Effector memory CD4-positive, alpha-beta T cell (primary cell): ENCODE data around the gene DIP2C.

Source experiments
- DNase-seq, 3 donors: peaks; one replicate each; pipeline ENCODE4 v3.0.0-alpha.2; 2020
- H3K27ac ChIP-seq: 2 replicates; pipeline ENCODE4 v1.7.0; 2013; ENCODE audit warnings: mild to moderate bottlenecking, low read length, moderate library complexity; ENCODE audit not compliant: insufficient read depth, poor library complexity, severe bottlenecking
- H3K27me3 ChIP-seq: replicated peaks from 2 replicates; pipeline ENCODE4 v1.7.0; 2013; ENCODE audit warnings: mild to moderate bottlenecking, low read length; ENCODE audit not compliant: insufficient read depth, control insufficient read depth, poor library complexity, severe bottlenecking
- H3K36me3 ChIP-seq: 2 replicates; pipeline ENCODE4 v1.7.0; 2013; ENCODE audit warnings: mild to moderate bottlenecking, low read length, moderate library complexity; ENCODE audit not compliant: control insufficient read depth, insufficient read depth
- H3K4me1 ChIP-seq: 2 replicates; pipeline ENCODE4 v1.7.0; 2013; ENCODE audit warnings: low read length, mild to moderate bottlenecking; ENCODE audit not compliant: control insufficient read depth, insufficient read depth, poor library complexity, severe bottlenecking
- H3K4me3 ChIP-seq: 2 replicates; pipeline ENCODE4 v1.7.0; 2013; ENCODE audit warnings: low read length, low read depth, mild to moderate bottlenecking; ENCODE audit not compliant: insufficient read depth, poor library complexity, severe bottlenecking
- H3K9me3 ChIP-seq: 2 replicates; pipeline ENCODE4 v1.7.0; 2013; ENCODE audit warnings: mild to moderate bottlenecking, low read length, moderate library complexity; ENCODE audit not compliant: control insufficient read depth

The DIP2C gene

DNA sequence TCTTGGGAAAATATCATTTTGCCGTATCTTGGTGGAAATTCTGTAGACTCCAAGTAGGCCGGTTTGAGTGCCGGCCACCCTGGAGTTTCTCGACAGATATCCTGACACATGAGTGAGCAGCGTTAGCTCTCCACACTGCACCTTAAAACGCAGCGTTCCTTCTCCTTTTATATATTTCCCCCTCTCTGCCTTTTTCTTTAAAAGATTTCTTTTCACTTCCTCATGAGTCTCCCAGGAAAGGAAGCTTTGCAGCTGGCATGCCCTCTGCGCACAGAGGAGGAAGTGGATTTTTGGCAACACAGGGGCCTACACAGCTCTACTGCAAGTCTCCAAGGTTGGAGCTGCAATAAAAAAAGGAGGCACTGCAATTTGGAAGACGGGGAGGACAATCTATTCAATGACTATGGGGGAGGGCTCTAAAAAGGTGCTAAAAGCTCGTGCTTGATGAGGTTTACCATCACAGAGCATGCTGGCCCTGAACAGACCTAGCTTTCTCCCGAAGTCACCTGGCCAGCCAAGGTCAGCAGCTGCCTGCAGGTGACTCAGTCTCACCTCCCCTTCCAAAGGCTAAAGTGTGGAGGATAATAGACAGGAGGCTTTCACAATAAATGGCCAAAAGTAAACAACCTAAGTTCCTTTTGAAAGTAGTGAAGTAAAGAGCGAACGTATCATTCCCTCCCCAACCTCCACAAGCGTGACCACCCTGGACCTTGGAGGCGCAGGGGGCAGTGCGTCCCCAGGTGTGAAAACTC lies 301.4 kb downstream of the DIP2C start:
- no peaks in the 10 kb centered on the region for H3K4me1 ChIP-seq
- DNase-seq: no peak
- H3K27ac ChIP-seq: no peak overlapping the region
- H3K9me3 ChIP-seq: no peaks in the 10 kb centered on the region
- no peaks in the 10 kb centered on the region for H3K27me3 ChIP-seq
- H3K4me3 ChIP-seq: no peak overlapping the region
- peaks cover 8% of the 10 kb centered on the region for H3K36me3 ChIP-seq

DNA sequence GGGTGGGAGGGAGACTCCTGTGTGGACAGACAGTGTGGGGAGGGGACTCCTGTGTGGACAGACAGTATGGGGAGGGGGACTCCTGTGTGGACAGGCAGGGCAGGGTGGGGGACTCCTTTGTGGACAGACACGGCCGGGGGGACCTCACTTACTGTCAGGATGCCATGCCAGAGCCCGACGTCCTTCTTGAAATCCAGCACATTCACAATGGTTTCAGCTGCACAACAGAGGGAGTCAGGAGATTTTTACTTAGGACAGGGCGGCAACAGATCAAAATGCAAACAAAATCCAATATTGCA lies 301.9 kb downstream of the DIP2C start:
- Histone ChIP-seq H3K9me3 (no peaks in the 10 kb centered on the region), H3K4me3 (no peak overlapping the region), H3K36me3 (peaks cover 8% of the 10 kb centered on the region), H3K4me1 (no peaks in the 10 kb centered on the region), H3K27ac (no peak overlapping the region), H3K27me3 (no peaks in the 10 kb centered on the region)
- no peak for DNase-seq

DNA sequence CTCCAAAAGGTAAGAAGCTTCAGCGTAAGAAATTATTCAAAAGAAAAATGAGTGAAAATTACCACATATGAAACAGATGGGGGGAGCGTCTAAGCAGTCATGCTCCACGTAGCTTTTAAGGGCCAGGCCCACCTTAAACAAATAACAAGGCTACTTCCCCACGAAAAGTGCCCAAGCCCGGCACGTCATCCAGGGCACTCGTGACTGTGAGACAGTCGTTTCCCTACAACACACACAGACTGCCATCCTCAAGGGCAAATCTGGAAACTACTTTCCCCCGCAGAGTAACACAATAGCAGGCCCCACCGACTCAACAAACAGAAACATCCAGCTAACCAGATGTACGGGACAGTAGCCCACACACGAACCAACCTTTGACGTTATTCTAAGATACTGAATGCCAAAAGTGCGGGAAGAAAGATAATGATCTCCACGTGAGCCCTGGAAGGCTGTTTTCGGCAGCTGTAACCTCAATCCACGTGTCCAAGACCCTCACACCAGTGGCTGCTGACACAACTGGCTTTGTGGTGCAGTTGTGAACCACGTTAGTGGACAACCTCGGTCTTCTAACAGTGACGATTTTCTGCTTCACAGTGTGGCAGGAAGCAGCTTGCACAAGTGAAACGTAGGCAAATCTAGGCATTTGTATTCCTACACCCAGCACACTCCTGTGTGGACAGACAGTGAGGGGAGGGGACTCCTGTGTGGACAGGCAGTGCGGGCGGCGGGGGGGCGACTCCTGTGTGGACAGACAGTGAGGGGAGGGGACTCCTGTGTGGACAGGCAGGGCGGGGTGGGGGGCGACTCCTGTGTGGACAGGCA lies 302.5 kb downstream of the DIP2C start:
- no peak overlapping the region for H3K27ac ChIP-seq
- no peaks in the 10 kb centered on the region for H3K27me3 ChIP-seq
- H3K9me3 ChIP-seq: no peaks in the 10 kb centered on the region
- H3K4me3 ChIP-seq: no peak overlapping the region
- H3K36me3 ChIP-seq: peaks cover 8% of the 10 kb centered on the region
- H3K4me1 ChIP-seq: no peaks in the 10 kb centered on the region
- no peak for DNase-seq

DNA sequence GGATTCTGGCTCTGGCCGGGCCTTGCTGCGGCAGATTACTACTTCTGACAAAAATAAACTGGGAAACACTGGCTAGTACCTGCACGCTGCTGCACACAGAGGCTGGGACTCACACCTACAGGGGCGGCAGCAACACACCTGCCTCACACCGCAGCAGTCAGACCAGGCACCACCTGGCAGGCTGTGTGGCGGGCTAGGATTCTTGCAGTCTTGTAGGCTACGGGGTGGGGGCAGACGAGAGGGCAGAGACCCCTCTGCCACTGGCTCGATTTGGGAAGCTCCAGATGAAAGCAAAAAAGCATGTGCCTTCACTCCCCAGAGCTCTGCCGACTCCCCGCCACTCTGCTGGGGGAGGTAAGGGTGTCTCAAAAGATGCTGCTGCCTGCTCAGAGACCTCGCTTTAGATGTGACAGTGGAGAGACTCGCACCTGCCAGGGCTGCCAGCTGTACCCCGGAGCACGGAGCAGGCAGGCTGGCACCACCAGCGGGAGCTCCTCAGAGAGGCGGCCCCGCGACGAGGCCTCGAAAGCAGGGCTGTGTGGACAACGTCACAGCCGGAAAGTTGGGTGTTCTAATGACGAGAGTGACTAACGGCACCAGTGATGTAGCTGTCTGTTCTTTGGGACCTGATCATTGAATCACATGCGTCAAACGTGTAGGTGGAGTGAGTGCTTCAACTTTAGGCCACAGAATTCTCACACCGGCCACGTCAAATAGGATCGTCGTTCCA lies 303.7 kb downstream of the DIP2C start:
- peaks cover 8% of the 10 kb centered on the region for H3K36me3 ChIP-seq
- no peaks in the 10 kb centered on the region for H3K9me3 ChIP-seq
- H3K27ac ChIP-seq: no peak overlapping the region

DNA sequence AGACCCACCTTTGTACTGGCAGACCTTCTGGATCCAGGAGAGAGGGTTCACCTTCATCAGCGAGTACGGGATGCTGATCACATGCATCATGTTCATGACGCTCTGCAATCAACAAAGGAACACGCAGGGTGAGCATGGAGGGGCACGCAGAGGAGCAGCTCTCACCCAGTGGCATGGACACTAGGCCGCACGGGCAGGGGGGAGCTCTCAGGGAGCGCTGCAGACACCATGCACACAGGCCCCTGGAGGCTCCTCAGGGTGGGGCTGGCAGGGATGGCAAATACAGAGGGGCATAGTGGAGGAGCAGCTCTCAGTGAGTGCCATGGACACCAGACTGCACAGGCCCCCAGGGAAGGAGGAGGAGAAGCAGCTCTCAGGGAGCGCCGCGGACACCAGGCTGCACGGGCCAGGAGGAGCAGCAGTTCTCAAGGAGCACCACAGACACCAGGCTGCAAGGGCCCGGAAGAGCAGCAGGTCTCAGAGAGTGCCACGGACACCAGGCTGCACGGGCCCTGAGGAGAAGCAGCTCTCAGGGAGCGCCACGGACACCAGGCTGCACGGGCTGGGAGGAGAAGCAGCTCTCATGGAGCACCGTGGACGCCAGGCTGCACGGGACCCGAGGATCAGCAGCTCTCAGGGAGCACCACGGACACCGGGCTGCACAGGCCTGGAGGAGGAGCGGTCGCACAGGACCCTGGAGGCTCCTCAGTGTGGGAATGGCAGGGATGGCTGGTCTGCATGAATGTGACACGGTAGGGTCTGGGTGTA lies 304.7 kb downstream of the DIP2C start:
- no peaks in the 10 kb centered on the region for H3K9me3 ChIP-seq
- H3K4me3 ChIP-seq: no peak overlapping the region
- no peaks in the 10 kb centered on the region for H3K4me1 ChIP-seq
- no peak for DNase-seq
- H3K27me3 ChIP-seq: no peaks in the 10 kb centered on the region
- no peak overlapping the region for H3K27ac ChIP-seq
- H3K36me3 ChIP-seq: peaks cover 5% of the 10 kb centered on the region

More for the DNA sequence above, 303.7 kb downstream of the DIP2C start:
- Histone ChIP-seq H3K4me3 (no peak overlapping the region), H3K27me3 (no peaks in the 10 kb centered on the region), H3K4me1 (no peaks in the 10 kb centered on the region)
- no peak for DNase-seq

DNA sequence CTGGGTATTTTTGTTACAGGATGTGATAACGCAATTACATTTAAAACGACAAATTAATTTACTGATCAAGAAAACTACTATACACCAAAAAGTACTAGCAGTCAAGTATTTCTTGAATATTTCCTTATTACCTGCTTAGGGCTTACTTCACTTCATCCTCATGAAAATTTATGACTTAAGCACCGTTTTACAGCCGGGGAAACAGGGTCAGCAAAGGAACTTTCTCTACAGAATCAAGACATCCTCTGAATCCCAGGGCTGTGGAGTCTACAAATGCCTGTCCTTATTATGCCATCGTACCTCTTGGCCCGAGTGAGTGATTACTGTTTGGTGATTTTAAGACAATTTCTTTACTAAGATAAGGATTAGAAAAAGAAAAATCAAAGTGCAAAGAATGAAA lies 305.9 kb downstream of the DIP2C start:
- H3K36me3 ChIP-seq: no peaks in the 10 kb centered on the region
- no peak for DNase-seq
- H3K27ac ChIP-seq: no peak overlapping the region
- no peaks in the 10 kb centered on the region for H3K4me1 ChIP-seq
- H3K4me3 ChIP-seq: no peak overlapping the region
- no peaks in the 10 kb centered on the region for H3K27me3 ChIP-seq
- no peaks in the 10 kb centered on the region for H3K9me3 ChIP-seq

DNA sequence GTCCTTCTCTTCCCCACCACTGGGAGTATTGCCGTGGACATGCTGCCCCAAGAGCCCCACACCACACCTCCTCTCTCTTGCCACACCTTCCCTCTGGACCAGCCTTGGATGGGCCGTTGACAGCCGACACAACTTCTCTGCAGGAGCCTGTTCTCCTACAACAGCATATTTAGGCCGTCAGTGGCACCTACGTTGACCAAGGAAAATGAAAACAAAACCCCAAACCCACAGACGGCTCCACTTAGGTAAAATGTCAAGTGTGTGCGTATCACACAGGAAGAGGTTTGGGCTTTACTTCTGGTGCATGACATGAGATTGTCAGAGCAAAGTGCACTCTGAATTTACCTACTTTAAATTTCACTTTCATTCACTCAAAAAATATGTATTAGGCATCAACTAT lies 307.7 kb downstream of the DIP2C start:
- no peaks in the 10 kb centered on the region for H3K4me1 ChIP-seq
- DNase-seq: no peak
- no peaks in the 10 kb centered on the region for H3K9me3 ChIP-seq
- H3K27ac ChIP-seq: no peak overlapping the region
- no peak overlapping the region for H3K4me3 ChIP-seq
- no peaks in the 10 kb centered on the region for H3K27me3 ChIP-seq
- H3K36me3 ChIP-seq: no peaks in the 10 kb centered on the region

DNA sequence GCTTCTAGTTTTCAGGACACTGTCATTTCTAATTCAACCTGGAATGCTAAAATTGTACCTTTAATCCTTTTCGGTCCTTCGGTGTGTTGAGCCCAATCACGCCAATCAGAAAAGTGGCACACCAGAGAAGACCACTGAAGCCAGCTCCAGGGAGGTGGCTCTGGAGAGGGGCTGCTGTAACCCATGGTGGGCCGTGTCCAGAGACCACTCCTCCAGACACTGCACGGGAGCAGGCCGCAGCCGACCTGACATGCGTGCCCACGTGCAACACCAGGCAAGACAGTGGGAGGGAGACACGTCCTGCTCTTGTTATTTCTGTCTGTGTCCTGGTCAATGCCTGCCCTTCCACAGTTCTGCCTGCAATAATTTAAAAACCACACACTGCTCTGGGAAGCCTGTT lies 308.1 kb downstream of the DIP2C start:
- no peaks in the 10 kb centered on the region for H3K9me3 ChIP-seq
- no peak for DNase-seq
- H3K4me1 ChIP-seq: no peaks in the 10 kb centered on the region
- H3K27me3 ChIP-seq: no peaks in the 10 kb centered on the region
- no peaks in the 10 kb centered on the region for H3K36me3 ChIP-seq
- H3K27ac ChIP-seq: no peak overlapping the region
- H3K4me3 ChIP-seq: no peak overlapping the region

DNA sequence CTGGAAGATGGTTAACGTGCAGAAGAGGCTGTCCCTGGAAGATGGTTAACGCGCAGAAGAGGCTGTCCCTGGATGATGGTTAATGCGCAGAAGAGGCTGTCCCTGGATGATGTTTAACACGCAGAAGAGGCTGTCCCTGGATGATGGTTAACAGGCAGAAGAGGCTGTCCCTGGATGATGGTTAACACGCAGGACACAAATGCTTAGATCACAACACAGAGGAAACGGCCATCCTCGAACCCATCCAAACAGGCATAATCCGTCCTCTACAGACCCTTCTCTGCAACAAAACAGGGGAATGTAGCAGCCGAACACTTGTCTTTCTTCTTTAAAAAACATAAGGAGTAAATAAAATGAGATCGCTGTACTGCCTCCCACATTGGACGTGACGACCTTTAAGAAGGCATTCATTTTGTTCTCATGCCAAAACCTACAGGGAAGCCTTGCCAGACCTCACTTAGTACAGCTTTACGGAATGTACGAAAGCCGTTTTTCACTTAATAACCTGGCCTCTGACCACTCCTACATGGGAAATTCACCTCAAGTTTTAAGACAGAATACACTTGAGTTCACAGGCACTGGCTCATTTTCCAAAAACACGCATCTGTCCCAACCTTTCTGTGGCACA lies 309.0 kb downstream of the DIP2C start:
- Histone ChIP-seq H3K4me1 (no peaks in the 10 kb centered on the region), H3K4me3 (no peak overlapping the region), H3K9me3 (no peaks in the 10 kb centered on the region), H3K36me3 (no peaks in the 10 kb centered on the region), H3K27me3 (no peaks in the 10 kb centered on the region), H3K27ac (no peak overlapping the region)
- no peak for DNase-seq
